CD14-positive monocyte (primary cell): ENCODE results near the gene GLIS2. TPM values are rescaled to one million over a fixed set of nuclear protein-coding genes. Genes with fewer than 3 reads are reported as not detected.

Experiments used
- DNase-seq, 3 donors: peaks; one replicate each; pipeline ENCODE4 v3.0.0-alpha.2; 2011 to 2022
- H2AFZ ChIP-seq: 2 replicates; pipeline ENCODE4 v1.6.0; 2012; ENCODE audit warnings: mild to moderate bottlenecking, low read depth, low read length, inconsistent platforms; ENCODE audit not compliant: insufficient read depth, poor library complexity, severe bottlenecking
- H3K27ac ChIP-seq, 2 donors: 1 replicate in 1 of 2; 2 replicates in 1 of 2; pipeline ENCODE4 v1.5.1; 2012 to 2013; ENCODE audit warnings: low read length in 2 of 2, control low read depth in 1 of 2, inconsistent platforms in 1 of 2, low read depth in 1 of 2, mild to moderate bottlenecking in 1 of 2
- H3K27me3 ChIP-seq, 2 donors: one replicate each; pipeline versions ENCODE4 v1.6.0 to v1.6.1; 2011 to 2013; ENCODE audit warnings: low read length in 2 of 2; ENCODE audit not compliant: control insufficient read depth in 2 of 2, insufficient read depth in 2 of 2
- H3K36me3 ChIP-seq, 2 donors: replicated peaks in 1 of 2; 1 replicate in 1 of 2; 2 replicates in 1 of 2; pipeline versions ENCODE4 v1.5.1 to v1.6.1; 2012 to 2013; ENCODE audit warnings: low read length in 2 of 2, control low read depth in 1 of 2, inconsistent platforms in 1 of 2, mild to moderate bottlenecking in 1 of 2; ENCODE audit not compliant: insufficient read depth in 2 of 2, control insufficient read depth in 1 of 2
- H3K4me1 ChIP-seq, 2 donors: 1 replicate in 1 of 2; 2 replicates in 1 of 2; pipeline versions ENCODE4 v1.5.1 to v1.6.1; 2012 to 2013; ENCODE audit warnings: low read length in 2 of 2, control low read depth in 1 of 2, inconsistent platforms in 1 of 2, mild to moderate bottlenecking in 1 of 2, moderate library complexity in 1 of 2; ENCODE audit not compliant: insufficient read depth in 2 of 2, control insufficient read depth in 1 of 2
- H3K4me2 ChIP-seq: replicated peaks from 2 replicates; pipeline ENCODE3; 2012; ENCODE audit warnings: low read length, moderate library complexity, mild to moderate bottlenecking; ENCODE audit not compliant: poor library complexity, severe bottlenecking; ENCODE audit errors: extremely low read depth
- H3K4me3 ChIP-seq, 3 experiments: fragments of 200-600 bp in 1 of 3; sonication (generic) in 1 of 3; replicated peaks in 1 of 3; 1 replicate in 2 of 3; 2 replicates in 1 of 3; pipeline ENCODE4 v1.5.1; 2011 to 2013; ENCODE audit warnings: low read length in 3 of 3, mild to moderate bottlenecking in 3 of 3, control low read depth in 2 of 3, low read depth in 2 of 3, inconsistent platforms in 1 of 3, moderate library complexity in 1 of 3
- H3K79me2 ChIP-seq: 2 replicates; pipeline ENCODE4 v1.6.0; 2012; ENCODE audit warnings: mild to moderate bottlenecking, control low read depth, inconsistent platforms, low read length, moderate library complexity; ENCODE audit not compliant: insufficient read depth
- H3K9ac ChIP-seq: 2 replicates; pipeline ENCODE4 v1.6.0; 2017; ENCODE audit warnings: low read length, mild to moderate bottlenecking; ENCODE audit not compliant: insufficient read depth, poor library complexity, severe bottlenecking
- H3K9me3 ChIP-seq, 2 donors: replicated peaks in 1 of 2; 1 replicate in 1 of 2; 2 replicates in 1 of 2; pipeline versions ENCODE4 v1.5.1 to v1.6.1; 2012 to 2013; ENCODE audit warnings: low read length in 2 of 2, control low read depth in 1 of 2; ENCODE audit not compliant: control insufficient read depth in 1 of 2, insufficient read depth in 1 of 2
- H4K20me1 ChIP-seq: 2 replicates; pipeline ENCODE4 v1.6.0; 2012; ENCODE audit warnings: mild to moderate bottlenecking, low read length, control low read depth, moderate library complexity; ENCODE audit not compliant: insufficient read depth
- H3K27ac Mint-ChIP-seq, 7 donors: one replicate each; pipeline ENCODE4 v1.8.0; 2020; ENCODE audit warnings: mild to moderate bottlenecking in 7 of 7, mixed read lengths in 7 of 7, moderate library complexity in 6 of 7, inconsistent platforms in 2 of 7
- H3K27me3 Mint-ChIP-seq, 3 donors: one replicate each; pipeline ENCODE4 v1.8.0; 2021 to 2022; ENCODE audit warnings: low read depth in 3 of 3, mild to moderate bottlenecking in 3 of 3, mixed read lengths in 3 of 3, moderate library complexity in 3 of 3, inconsistent platforms in 1 of 3
- H3K36me3 Mint-ChIP-seq, 2 donors: one replicate each; pipeline ENCODE4 v1.8.0; 2020; ENCODE audit warnings: mixed read lengths in 2 of 2, inconsistent platforms in 1 of 2, mild to moderate bottlenecking in 1 of 2
- H3K4me1 Mint-ChIP-seq: one replicate; pipeline ENCODE4 v1.8.0; 2020; ENCODE audit warnings: mild to moderate bottlenecking, mixed read lengths
- H3K4me3 Mint-ChIP-seq, 2 donors: one replicate each; pipeline ENCODE4 v1.8.0; 2020; ENCODE audit warnings: mild to moderate bottlenecking in 2 of 2, mixed read lengths in 2 of 2, moderate library complexity in 1 of 2
- H3K9me3 Mint-ChIP-seq, 7 donors: one replicate each; pipeline ENCODE4 v1.8.0; 2020 to 2022; ENCODE audit warnings: mixed read lengths in 7 of 7, mild to moderate bottlenecking in 6 of 7, moderate library complexity in 6 of 7, inconsistent platforms in 2 of 7
- CTCF ChIP-seq: fragments of 200-600 bp; IDR thresholded peaks from one replicate; pipeline ENCODE4 v1.8.0; 2022; ENCODE audit warnings: antibody characterized with exemption, mild to moderate bottlenecking
- WGBS: methylation state at CpG from one replicate; pipeline ENCODE4 v1.1.5; 2013; ENCODE audit warnings: missing lambda C conversion rate; ENCODE audit not compliant: insufficient coverage; 5-methylcytosine and 5-hydroxymethylcytosine counted together
- intact Hi-C, 2 donors: fragments of 100-400 bp; cut with micrococcal nuclease; formaldehyde crosslinking; loops; one replicate each; pipeline versions ENCODE4 v1.15.0 to v1.15.1; 2023
- polyA plus RNA-seq, 3 donors: library from polyadenylated mRNA; depleted of rRNA in 1 of 3; unstranded in 2 of 3; stranded (reverse) in 1 of 3; fragments of 300-500 nt in 2 of 3; fragments of >200 nt in 1 of 3; fragmentation: Illumina TruSeq in 2 of 3; gene quantifications; 1 replicate in 2 of 3; 2 replicates in 1 of 3; pipeline ENCODE4 v1.2.3, GENCODE V29; 2012 to 2021

GLIS2 gene
- polyA plus RNA-seq, 3 donors: 0.03 TPM; not detected in 2

- peaks cover 53% of the 10 kb centered on the region for H3K79me2 ChIP-seq
- TF ChIP-seq CTCF: no peak
- H2AFZ ChIP-seq: no peak overlapping the region
- peaks cover 60% of the 10 kb centered on the region for H3K4me1 Mint-ChIP-seq
- H3K4me3 Mint-ChIP-seq: no peak overlapping the region
- no peak overlapping the region for H3K9ac ChIP-seq
- H3K4me2 ChIP-seq: no peak overlapping the region
- peaks cover 57 to 67% of the 10 kb centered on the region in 2 donors for H3K4me1 ChIP-seq
- WGBS: no CpG with 5 or more reads among the region's 5 CpGs
- peak overlapping the region in 1 of 2 donors; percentile 17 for H3K27ac ChIP-seq
- H3K27ac Mint-ChIP-seq: peak overlapping the region in 2 of 7 donors; percentile 30 to 35
- H3K36me3 ChIP-seq: peaks cover 9 to 10% of the 10 kb centered on the region in 2 donors
- intact Hi-C loops: no loop called here
- DNase-seq: no peak
- peaks cover 0 to 2% (median 0%) of the 10 kb centered on the region in 3 donors for H3K27me3 Mint-ChIP-seq
- H4K20me1 ChIP-seq: peaks cover 51% of the 10 kb centered on the region
- H3K9me3 Mint-ChIP-seq: peaks cover 0 to 2% (median 0%) of the 10 kb centered on the region in 7 donors
- H3K9me3 ChIP-seq: no peaks in the 10 kb centered on the region
- no peak overlapping the region for H3K4me3 ChIP-seq
- H3K36me3 Mint-ChIP-seq: peaks cover 17 to 20% of the 10 kb centered on the region in 2 donors
- no peaks in the 10 kb centered on the region for H3K27me3 ChIP-seq
Measured at GRCh38 chr16:4349332-4349731, 33.5 kb downstream of the GLIS2 start.

- DNase-seq: no peak
- H3K36me3 ChIP-seq: peaks cover 19 to 20% of the 10 kb centered on the region in 2 donors
- peaks cover 43% of the 10 kb centered on the region for H3K79me2 ChIP-seq
- H3K9me3 ChIP-seq: no peaks in the 10 kb centered on the region
- Mint-ChIP-seq H3K36me3 (peaks cover 22 to 31% of the 10 kb centered on the region in 2 donors), H3K27me3 (peaks cover 0 to 2% (median 0%) of the 10 kb centered on the region in 3 donors), H3K4me1 (peaks cover 53% of the 10 kb centered on the region), H3K9me3 (peaks cover 0 to 2% (median 0%) of the 10 kb centered on the region in 7 donors), H3K27ac (peak overlapping the region; percentile 84 to 93 (median 87)), H3K4me3 (peak overlapping the region; percentile 88 to 92)
- H3K9ac ChIP-seq: peak overlapping the region; percentile 90
- H3K4me2 ChIP-seq: peak overlapping the region; percentile 94
- WGBS: 32% methylated on average over 22 of the region's 24 CpGs
- H3K27me3 ChIP-seq: no peaks in the 10 kb centered on the region
- peak overlapping the region; percentile 60 to 79 for H3K27ac ChIP-seq
- intact Hi-C loops: no loop called here
- peaks cover 51% of the 10 kb centered on the region for H4K20me1 ChIP-seq
- peaks cover 50 to 56% of the 10 kb centered on the region in 2 donors for H3K4me1 ChIP-seq
- H2AFZ ChIP-seq: peak overlapping the region; percentile 82
- peak overlapping the region; percentile 76 to 94 (median 81) for H3K4me3 ChIP-seq
- no peak for TF ChIP-seq CTCF
Measured at GRCh38 chr16:4350365-4350786, 34.5 kb downstream of the GLIS2 start.
